Kasumi-1 (cell line): Measurements from ENCODE around the gene ACOT12.

Experiments
- DNase-seq, 2 experiments: peaks; one replicate each; lab custom pipeline; 2025; lab: John Stamatoyannopoulos, UW

ACOT12 gene

GRCh38 chr5:81400375-81400774 lies 6.4 kb upstream of the ACOT12 start:
- peak; percentile 73 to 75 for DNase-seq

DNA sequence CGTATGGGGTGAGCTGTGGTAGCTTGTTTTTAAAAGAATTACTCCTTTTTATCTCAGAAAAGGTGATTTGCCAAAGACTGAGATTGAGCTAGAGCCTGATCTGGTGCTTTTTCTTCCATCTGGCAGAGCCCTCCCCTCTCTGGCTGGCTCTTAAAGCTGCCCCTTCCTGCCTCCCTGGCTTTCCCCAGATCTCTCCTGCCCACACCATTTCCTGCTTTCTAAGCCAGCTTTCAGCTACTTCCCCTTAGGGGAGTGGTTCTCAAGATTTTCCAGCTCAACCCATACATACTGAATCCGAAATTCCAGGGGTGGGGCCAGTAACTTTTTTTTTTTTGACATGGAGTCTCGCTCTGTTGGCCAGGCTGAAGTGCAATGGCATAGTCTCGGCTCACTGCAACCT lies 4.8 kb upstream of the ACOT12 start:
- DNase-seq = peak; percentile 26 to 40

DNA sequence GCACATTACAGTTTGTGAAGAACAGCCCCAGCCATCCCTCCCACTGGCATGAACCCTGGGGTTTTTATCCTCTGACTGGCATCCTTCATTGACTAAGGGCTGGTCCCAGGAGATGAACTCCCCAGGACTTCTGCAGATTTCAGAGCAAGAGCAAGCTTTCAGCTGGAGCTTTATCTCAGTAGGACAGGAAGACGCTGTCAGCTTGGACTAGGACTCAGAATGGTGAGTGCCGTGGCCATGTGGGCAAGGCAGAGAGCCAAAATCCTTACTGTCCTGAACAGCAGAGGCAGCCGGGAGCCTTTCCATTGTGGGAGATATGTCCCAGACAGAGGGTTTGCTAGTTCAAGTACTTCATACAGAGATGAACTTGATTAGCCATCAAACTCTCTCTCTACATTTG lies 3.2 kb upstream of the ACOT12 start:
- DNase-seq = no peak

- DNase-seq = no peak
These were observed 1.3 kb upstream of the ACOT12 start for GRCh38 chr5:81395262-81395661.

- no peak for DNase-seq
These were observed 528 bp downstream of the ACOT12 start for GRCh38 chr5:81393430-81393782.

GRCh38 chr5:81389025-81389424 lies 4.9 kb downstream of the ACOT12 start:
- DNase-seq = no peak

GRCh38 chr5:81388169-81388568 lies 5.8 kb downstream of the ACOT12 start:
- DNase-seq = no peak

DNA sequence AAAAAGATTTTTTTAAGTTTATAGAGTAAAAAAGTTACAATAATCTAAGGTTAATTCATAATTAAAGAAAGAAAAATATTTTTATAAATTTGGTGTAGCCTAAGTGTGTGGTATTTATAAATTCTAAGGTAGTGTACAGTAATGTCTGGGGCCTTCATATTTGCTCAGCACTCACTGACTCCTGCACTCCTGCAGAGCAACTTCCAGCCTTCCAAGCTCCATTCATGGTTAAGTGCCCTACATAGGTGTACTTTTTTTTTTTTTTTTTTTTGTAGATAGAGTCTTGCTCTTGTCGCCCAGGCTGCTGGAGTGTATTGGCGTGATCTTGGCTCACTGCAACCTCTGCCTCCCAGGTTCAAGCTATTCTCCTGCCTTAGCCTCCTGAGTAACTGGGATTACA lies 10.1 kb downstream of the ACOT12 start:
- no peak for DNase-seq

DNA sequence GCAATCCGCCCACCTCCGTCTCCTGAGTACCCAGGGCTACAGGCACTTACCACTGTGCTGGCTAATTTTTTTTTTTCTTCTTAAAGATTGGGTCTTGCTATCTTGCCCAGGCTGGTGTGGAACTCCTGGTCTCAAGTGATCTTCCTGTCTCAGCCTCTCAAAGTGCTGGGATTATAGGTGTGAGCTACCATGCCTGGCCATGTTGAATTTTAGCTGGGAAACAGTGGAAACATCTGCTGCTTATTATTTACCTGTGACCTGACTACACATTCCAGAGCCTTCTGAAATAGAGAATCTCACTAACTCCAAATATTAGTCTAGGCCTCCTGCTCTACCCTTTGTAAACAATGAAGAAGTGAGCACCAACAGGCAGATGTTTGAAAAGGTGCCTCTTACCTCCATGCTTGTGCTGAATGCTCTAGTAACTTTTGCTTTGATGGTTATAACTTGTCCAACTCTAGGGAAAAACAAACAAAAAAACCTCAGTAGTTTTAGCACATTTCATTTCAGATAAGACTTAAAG lies 22.5 kb downstream of the ACOT12 start:
- no peak for DNase-seq

GRCh38 chr5:81370912-81371311 lies 23.0 kb downstream of the ACOT12 start:
- no peak for DNase-seq

DNA sequence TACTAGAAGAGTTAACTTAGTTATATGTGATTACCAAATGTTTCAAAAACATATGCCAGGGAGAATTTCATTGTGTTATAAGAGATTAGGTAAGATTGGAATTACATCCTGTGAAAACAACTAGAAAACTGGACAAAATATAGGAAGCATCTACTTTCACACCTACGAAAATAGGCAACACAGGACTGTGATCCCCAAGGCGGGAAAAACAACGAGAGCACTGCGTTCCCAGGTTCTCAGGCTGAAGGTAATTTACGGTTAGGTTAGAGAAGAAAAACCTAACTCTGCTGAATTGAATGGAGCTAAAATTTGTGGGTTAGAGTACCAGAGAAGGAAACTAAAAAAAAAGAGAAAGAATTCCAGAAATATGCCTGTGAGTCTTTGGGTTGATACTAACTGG lies 28.4 kb downstream of the ACOT12 start:
- DNase-seq = no peak

DNA sequence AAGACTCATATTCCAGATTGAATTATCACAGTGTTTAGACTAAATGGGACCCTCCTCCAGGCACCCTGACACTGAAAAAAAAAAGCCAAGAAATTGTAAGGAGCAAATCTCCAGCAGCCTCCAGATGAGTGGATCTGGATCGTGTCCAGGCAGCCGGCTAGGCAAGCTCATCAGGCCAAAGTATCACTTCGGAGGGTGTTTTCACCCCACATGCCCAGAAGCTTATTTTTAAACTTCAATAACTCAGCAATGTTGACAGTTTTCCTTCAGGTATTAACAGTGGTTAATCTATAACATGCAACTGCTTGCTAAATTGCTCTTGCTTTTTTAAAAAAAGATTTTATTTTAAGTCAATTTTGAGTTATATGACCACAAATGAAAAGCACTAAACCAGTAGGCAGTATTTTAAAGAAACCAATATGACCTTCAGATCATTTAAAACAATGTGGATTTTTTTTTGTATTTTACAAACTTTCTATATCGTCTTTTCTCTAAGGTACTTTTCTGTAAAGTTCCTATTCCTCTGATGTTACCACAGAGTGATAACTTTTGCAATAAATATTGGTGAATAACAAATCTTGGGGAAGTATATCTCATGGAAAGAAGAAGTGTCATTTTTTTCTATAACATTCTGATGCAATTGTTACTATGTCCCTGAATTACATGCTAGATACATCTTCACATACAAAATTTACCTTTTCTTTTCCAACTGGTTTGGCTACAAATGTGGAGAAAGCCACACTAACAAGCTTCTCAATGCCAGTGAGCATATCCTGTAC lies 30.7 kb downstream of the ACOT12 start:
- no peak for DNase-seq

DNA sequence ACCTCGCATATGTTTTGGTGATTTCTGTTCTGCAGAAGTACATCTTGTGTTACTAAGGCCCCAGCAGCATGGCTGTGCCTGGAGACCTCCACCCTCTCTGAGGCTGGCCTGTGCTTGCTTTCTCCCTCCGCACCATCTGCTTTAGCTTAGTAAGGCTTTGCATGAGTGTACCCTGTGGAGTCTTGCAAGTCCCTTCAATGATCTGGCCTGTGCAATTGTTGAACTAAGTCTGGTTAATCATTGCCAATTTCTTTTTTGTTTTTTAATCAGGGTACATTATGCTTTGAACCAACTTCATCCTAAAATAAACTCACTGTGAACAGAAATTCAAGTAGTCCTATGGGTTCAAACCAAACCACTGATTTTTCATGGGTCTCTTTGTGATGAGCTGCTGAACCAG lies 32.3 kb downstream of the ACOT12 start:
- no peak for DNase-seq

DNA sequence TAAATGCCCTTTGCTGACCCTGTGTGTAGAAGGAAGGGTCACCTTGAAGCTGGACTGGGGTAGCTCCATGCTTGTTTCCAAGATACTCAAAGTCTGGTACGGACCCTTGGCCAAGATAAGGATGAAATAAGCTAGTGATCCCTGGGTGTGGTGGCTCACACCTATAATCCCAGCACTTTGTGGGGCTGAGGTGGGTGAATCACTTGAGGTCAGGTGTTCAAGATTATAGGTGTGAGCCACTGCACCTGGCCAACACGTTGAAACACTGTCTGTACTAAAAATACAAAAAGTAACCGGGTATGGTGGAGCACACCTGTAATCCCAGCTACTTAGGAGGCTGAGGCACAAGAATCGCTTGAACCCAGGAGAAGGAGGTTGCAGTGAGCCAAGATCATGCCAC lies 33.3 kb downstream of the ACOT12 start:
- no peak for DNase-seq

GRCh38 chr5:81359881-81360280 lies 34.1 kb downstream of the ACOT12 start:
- no peak for DNase-seq

GRCh38 chr5:81359108-81359507 lies 34.8 kb downstream of the ACOT12 start:
- no peak for DNase-seq

DNA sequence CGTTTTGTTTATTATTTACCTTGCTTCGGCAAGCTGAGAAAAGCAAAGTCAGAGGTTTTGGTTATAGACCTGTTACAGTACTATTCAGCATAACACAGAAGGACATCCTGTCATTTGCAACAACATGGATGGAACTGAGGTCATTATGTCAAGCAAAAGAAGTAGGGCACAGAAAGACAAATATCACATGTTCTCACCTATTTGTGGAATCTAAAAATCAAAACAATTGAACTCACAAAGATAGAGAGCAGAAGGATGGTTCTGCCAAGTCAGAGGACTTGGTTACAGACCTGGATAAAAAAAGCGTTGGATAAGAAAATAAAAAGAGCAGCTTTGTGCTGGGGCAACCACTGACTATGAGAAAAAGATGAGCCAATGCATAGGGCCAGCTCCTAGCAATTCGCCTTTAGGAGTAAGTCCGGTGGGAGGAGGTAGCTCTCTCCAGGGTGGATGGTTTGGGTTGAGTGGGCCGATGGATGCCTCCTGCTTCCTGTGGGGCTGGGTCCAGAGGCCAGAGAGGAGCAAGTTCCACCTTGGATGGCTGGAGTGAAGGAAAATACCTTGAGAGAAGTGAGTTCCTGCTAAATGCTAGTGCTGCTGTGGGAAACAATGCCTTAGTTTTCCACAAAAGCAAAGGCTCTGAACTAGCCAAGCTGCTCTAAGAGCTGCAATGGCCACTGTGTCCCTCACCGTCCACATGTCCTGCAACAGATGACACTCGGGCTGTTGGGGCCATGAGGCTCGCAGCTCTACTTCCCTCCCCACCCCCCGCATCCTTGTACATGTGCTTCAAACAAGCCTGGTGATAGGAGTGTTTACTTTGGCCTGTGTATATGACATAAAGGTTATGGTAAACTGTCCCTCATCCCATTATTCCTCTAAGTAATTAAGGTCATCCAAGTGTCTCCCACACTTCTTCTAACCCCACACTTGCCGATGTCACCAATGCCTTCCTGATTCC lies 38.4 kb downstream of the ACOT12 start:
- DNase-seq = no peak

DNA sequence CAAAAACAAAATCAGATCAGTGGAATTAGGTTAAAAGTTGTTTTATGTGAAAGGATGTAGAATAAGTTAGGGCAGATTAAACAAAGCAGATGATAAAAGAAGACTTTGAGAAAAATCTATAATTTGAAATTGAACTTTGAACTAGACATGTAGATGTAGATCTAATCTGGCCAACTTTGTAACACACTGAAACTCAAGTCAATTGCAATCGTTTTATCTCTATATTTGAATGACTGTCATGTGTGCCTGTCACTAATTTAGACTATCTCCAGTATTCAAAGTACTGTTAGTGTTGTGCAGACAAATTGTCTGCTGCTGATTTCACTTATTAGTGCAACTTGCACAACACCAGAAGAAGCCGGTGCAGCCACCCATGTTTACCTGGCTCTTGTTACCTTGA lies 39.8 kb downstream of the ACOT12 start:
- no peak for DNase-seq

DNA sequence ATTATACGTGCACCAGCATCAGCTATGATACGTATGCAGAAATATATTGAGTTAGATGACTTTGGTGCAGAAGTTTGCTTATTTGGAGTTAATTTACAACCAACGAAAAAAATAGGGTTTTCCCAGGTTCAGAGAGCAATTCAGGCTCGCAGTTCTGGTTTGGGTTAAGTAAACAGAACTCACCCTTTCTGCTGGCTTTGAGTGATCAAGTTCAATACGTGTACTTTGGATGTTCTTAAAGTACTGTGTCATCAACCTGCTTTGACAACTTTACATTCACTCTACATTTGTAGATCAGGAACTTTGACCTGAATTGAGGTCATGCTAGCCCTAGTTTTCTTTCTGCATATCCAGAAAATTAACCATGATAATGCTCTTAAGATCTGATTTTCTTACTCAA lies 40.7 kb downstream of the ACOT12 start:
- no peak for DNase-seq

GRCh38 chr5:81350507-81350906 lies 43.4 kb downstream of the ACOT12 start:
- no peak for DNase-seq

DNA sequence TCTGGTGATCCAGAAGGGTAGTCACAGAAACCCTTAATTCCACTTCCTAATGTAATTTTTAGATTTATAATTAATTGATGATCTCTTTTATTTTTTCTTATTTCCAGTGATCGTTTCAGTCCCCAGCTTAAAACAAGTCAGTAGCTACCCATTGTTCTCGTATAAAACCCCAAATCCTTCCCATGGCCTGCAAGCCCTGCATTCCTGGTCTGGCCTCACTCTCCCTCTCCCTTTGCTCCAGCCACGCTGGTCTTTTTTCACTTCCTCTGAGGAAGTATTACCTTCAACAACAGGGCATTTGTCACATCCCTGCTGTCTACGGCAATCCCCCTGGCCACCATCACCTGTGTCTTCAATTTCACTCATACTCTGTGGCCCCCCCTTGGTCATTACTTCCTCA lies 44.8 kb downstream of the ACOT12 start:
- no peak for DNase-seq

GRCh38 chr5:81345411-81346003 lies 48.4 kb downstream of the ACOT12 start:
- no peak for DNase-seq

- DNase-seq = no peak
These were observed 49.2 kb downstream of the ACOT12 start for GRCh38 chr5:81344736-81345135.
